Bronchial epithelial cell (primary cell): ENCODE results near the gene KCTD15. TPM values are rescaled to one million over a fixed set of nuclear protein-coding genes. Genes with fewer than 3 reads are reported as not detected.

Source experiments
- DNase-seq: peaks from one replicate; pipeline ENCODE4 v3.0.0-alpha.2; 2010; ENCODE audit warnings: low read depth
- FAIRE-seq: peaks from 2 replicates; lab custom pipeline; 2011; peaks lifted over from hg19 to GRCh38; lab: Jason Lieb, UNC
- H3K27me3 ChIP-seq: 2 replicates; pipeline ENCODE4 v1.5.1; 2011; ENCODE audit warnings: low read length; ENCODE audit not compliant: control insufficient read depth, insufficient read depth
- H3K36me3 ChIP-seq: 2 replicates; pipeline ENCODE4 v1.5.1; 2011; ENCODE audit warnings: low read length; ENCODE audit not compliant: control insufficient read depth, insufficient read depth
- H3K4me3 ChIP-seq: 2 replicates; pipeline ENCODE4 v1.5.1; 2011; ENCODE audit warnings: mild to moderate bottlenecking, low read depth, low read length, control low read depth
- CTCF ChIP-seq: IDR thresholded peaks from 2 replicates; pipeline ENCODE4 v1.5.1; 2011; ENCODE audit warnings: mild to moderate bottlenecking, moderate library complexity, low read length, control low read depth, inconsistent platforms; ENCODE audit not compliant: insufficient read depth, severe bottlenecking
- total RNA-seq: library from RNA; depleted of rRNA; stranded (reverse); fragments of >200 nt; gene quantifications from 2 replicates; pipeline ENCODE4 v1.2.1, GENCODE V29; 2014

Gene KCTD15
- total RNA-seq, 1 donor from 2014 or later = 79.5 TPM

- no peak for TF ChIP-seq CTCF
- DNase-seq (peak; percentile 92), FAIRE-seq (no peak)
- Histone ChIP-seq H3K36me3 (no peaks in the 10 kb centered on the region), H3K4me3 (peak overlapping the region; percentile 35), H3K27me3 (no peaks in the 10 kb centered on the region)
Observed at GRCh38 chr19:33819880-33820781, 23.5 kb downstream of the KCTD15 start.

GRCh38 chr19:33821871-33822270 lies 25.2 kb downstream of the KCTD15 start:
- H3K36me3 ChIP-seq = no peaks in the 10 kb centered on the region
- no peak for TF ChIP-seq CTCF
- peak; percentile 75 for DNase-seq
- no peak for FAIRE-seq
- H3K4me3 ChIP-seq = no peak overlapping the region
- H3K27me3 ChIP-seq = no peaks in the 10 kb centered on the region

- Histone ChIP-seq H3K4me3 (no peak overlapping the region), H3K27me3 (no peaks in the 10 kb centered on the region), H3K36me3 (no peaks in the 10 kb centered on the region)
- TF ChIP-seq CTCF = no peak
- FAIRE-seq (no peak), DNase-seq (no peak)
Observed at GRCh38 chr19:33823341-33823740, 26.7 kb downstream of the KCTD15 start.

DNA sequence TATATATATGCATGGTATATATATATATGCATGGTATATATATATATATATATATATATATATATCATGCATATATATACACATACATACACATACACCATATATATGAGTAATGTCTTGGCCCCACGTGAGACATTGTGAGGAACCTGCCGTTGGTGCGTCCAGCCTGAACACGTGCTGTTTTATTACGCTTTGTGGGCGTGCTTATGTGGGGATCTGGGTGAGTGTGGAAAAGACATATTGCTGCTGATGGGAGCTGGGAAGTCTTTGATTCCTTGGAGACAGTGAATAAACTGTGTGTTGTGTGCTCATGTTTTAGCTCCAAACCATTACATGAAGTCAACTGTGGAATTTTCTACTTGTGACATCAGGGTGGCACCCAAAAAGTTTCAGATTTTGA lies 28.9 kb downstream of the KCTD15 start:
- no peak for DNase-seq
- no peak for FAIRE-seq
- no peak for TF ChIP-seq CTCF

GRCh38 chr19:33826521-33826920 lies 29.9 kb downstream of the KCTD15 start:
- Histone ChIP-seq H3K27me3 (no peaks in the 10 kb centered on the region), H3K36me3 (no peaks in the 10 kb centered on the region), H3K4me3 (no peak overlapping the region)
- FAIRE-seq (no peak), DNase-seq (no peak)
- no peak for TF ChIP-seq CTCF

More for the DNA sequence above, 28.9 kb downstream of the KCTD15 start:
- Histone ChIP-seq H3K36me3 (no peaks in the 10 kb centered on the region), H3K4me3 (no peak overlapping the region), H3K27me3 (no peaks in the 10 kb centered on the region)
